H4 (cell line): Measurements from ENCODE around the gene NDRG2. TPM values are rescaled to one million over a fixed set of nuclear protein-coding genes. Genes with fewer than 3 reads are reported as not detected.

Experiments used
- DNase-seq: peaks from one replicate; pipeline ENCODE4 v3.0.0-alpha.2; 2015; ENCODE audit warnings: low spot score
- total RNA-seq: library from RNA; depleted of rRNA; stranded (reverse); fragments of >200 nt; shearing (Covaris generic); gene quantifications from 2 replicates; pipeline ENCODE4 v1.2.3, GENCODE V29; 2014

NDRG2 gene
- total RNA-seq, 1 experiment from 2014 or later: 8.5 TPM

GRCh38 chr14:21036751-21037150, 11.9 kb upstream of the NDRG2 start:
- DNase-seq: no peak

GRCh38 chr14:21034707-21035106, 9.8 kb upstream of the NDRG2 start, which contains the start of gene RNASE13:
Gene RNASE13, minus strand, starts transcription at chr14:21034807. Its CDS starts 519 bp downstream, at chr14:21034288.
- no peak for DNase-seq

GRCh38 chr14:21033133-21033698, 8.4 kb upstream of the NDRG2 start:
- no peak for DNase-seq

GRCh38 chr14:21032326-21033132, 7.7 kb upstream of the NDRG2 start:
- no peak for DNase-seq

GRCh38 chr14:21030531-21030930, 5.7 kb upstream of the NDRG2 start:
- DNase-seq: no peak

GRCh38 chr14:21029917-21030316, 5.1 kb upstream of the NDRG2 start, which contains the start of gene TPPP2:
Gene TPPP2, plus strand, starts transcription at chr14:21030217. Its CDS starts 365 bp downstream, at chr14:21030582.
- DNase-seq: no peak

GRCh38 chr14:21026988-21027315, 2.1 kb upstream of the NDRG2 start:
- no peak for DNase-seq

GRCh38 chr14:21026274-21026987, 1.6 kb upstream of the NDRG2 start:
- DNase-seq: no peak

GRCh38 chr14:21025371-21026273, 761 bp upstream of the NDRG2 start:
- DNase-seq: no peak

GRCh38 chr14:21023817-21024584, 860 bp downstream of the NDRG2 start:
- no peak for DNase-seq

GRCh38 chr14:21023174-21023573, 1.7 kb downstream of the NDRG2 start:
- DNase-seq: no peak

- DNase-seq: no peak
These were observed 2.2 kb downstream of the NDRG2 start for GRCh38 chr14:21022686-21023085.

GRCh38 chr14:21020977-21021545, 3.8 kb downstream of the NDRG2 start:
- DNase-seq: no peak

GRCh38 chr14:21019366-21019765, 5.5 kb downstream of the NDRG2 start:
- no peak for DNase-seq

GRCh38 chr14:21018781-21019180, 6.1 kb downstream of the NDRG2 start:
- DNase-seq: no peak

- no peak for DNase-seq
These were observed 6.6 kb downstream of the NDRG2 start for GRCh38 chr14:21018286-21018685.

- no peak for DNase-seq
These were observed 7.2 kb downstream of the NDRG2 start for GRCh38 chr14:21017528-21018245.

- DNase-seq: no peak
These were observed 8.3 kb downstream of the NDRG2 start for GRCh38 chr14:21016413-21017190.

- no peak for DNase-seq
These were observed 9.5 kb downstream of the NDRG2 start for GRCh38 chr14:21015312-21015711.
